22Rv1 (cell line): ENCODE measurements around the gene TACC2.

ENCODE experiments used
- H3K27ac ChIP-seq: fragments of 450-650 bp; 2 replicates; pipeline ENCODE4 v1.5.1; 2017
- CTCF ChIP-seq: fragments of 450-650 bp; IDR thresholded peaks from 2 replicates; pipeline ENCODE4 v1.5.1; 2017; ENCODE audit warnings: mild to moderate bottlenecking
- ZFX ChIP-seq: fragments of 450-650 bp; IDR thresholded peaks from 2 replicates; pipeline ENCODE4 v1.6.1; 2017; ENCODE audit warnings: antibody characterized with exemption, borderline replicate concordance

The TACC2 gene

GRCh38 chr10:122128357-122128756, 139.4 kb downstream of the TACC2 start:
- H3K27ac ChIP-seq: no peak overlapping the region
- TF ChIP-seq ZFX: no peak
- TF ChIP-seq CTCF: no peak

- TF ChIP-seq ZFX (no peak), CTCF (no peak)
Measured at GRCh38 chr10:122130474-122131110, 141.6 kb downstream of the TACC2 start.

GRCh38 chr10:122132331-122132755, 143.4 kb downstream of the TACC2 start:
- TF ChIP-seq CTCF (no peak), ZFX (no peak)
- H3K27ac ChIP-seq: no peak overlapping the region

More at GRCh38 chr10:122130474-122131110, 141.6 kb downstream of the TACC2 start:
- no peak overlapping the region for H3K27ac ChIP-seq

GRCh38 chr10:122132882-122133565, 144.1 kb downstream of the TACC2 start:
- H3K27ac ChIP-seq: no peak overlapping the region
- no peak for TF ChIP-seq ZFX
- no peak for TF ChIP-seq CTCF

GRCh38 chr10:122135251-122136025, 146.5 kb downstream of the TACC2 start:
- TF ChIP-seq ZFX: no peak
- TF ChIP-seq CTCF: no peak
- no peak overlapping the region for H3K27ac ChIP-seq

- H3K27ac ChIP-seq: no peak overlapping the region
- no peak for TF ChIP-seq CTCF
- no peak for TF ChIP-seq ZFX
Measured at GRCh38 chr10:122138831-122139625, 150.1 kb downstream of the TACC2 start.
